Thoracic aorta (tissue), 2 donors: ENCODE results near the gene MYBBP1A. TPM values are rescaled to one million over a fixed set of nuclear protein-coding genes. Genes with fewer than 3 reads are reported as not detected.
"Not testable (repeated sequence)": the region's sequence is repeated elsewhere in the genome, so short reads cannot be mapped to it uniquely, and the experiment has no call there.

Experiments used
- ATAC-seq: fragments of 150-250 bp; one replicate; pipeline ENCODE4 v1.8.0; 2017; ENCODE audit warnings: low read depth; ENCODE audit not compliant: insufficient number of reproducible peaks, low FRiP score
- DNase-seq: peaks from one replicate; pipeline ENCODE4 v3.0.0-alpha.2; 2020; ENCODE audit warnings: low spot score
- H3K27ac ChIP-seq, 2 donors: fragments of 200-600 bp; sonication (generic); 1 replicate in 1 of 2; 2 replicates in 1 of 2; pipeline ENCODE4 v1.5.1; 2016; ENCODE audit warnings: mild to moderate bottlenecking in 2 of 2, moderate library complexity in 2 of 2
- H3K27me3 ChIP-seq: fragments of 200-600 bp; sonication (generic); replicated peaks from 2 replicates; pipeline ENCODE4 v1.6.0; 2016; ENCODE audit warnings: mild to moderate bottlenecking; ENCODE audit not compliant: insufficient read depth
- H3K36me3 ChIP-seq: fragments of 200-600 bp; sonication (generic); one replicate; pipeline ENCODE4 v1.5.1; 2016
- H3K4me1 ChIP-seq, 2 donors: fragments of 200-600 bp; sonication (generic); 1 replicate in 1 of 2; 2 replicates in 1 of 2; pipeline versions ENCODE4 v1.5.1 to v1.6.0; 2016; ENCODE audit warnings: low read depth in 2 of 2, mild to moderate bottlenecking in 1 of 2; ENCODE audit not compliant: control insufficient read depth in 1 of 2
- H3K4me3 ChIP-seq: fragments of 200-600 bp; sonication (generic); 2 replicates; pipeline ENCODE4 v1.5.1; 2016; ENCODE audit warnings: mild to moderate bottlenecking
- H3K9me3 ChIP-seq: fragments of 200-600 bp; sonication (generic); 2 replicates; pipeline ENCODE4 v1.5.1; 2016
- CTCF ChIP-seq: fragments of 200-600 bp; sonication (generic); IDR thresholded peaks from one replicate; pipeline ENCODE4 v1.5.1; 2019; ENCODE audit warnings: antibody characterized with exemption
- total RNA-seq, 2 donors: library from RNA; depleted of rRNA; stranded (reverse); fragments of >200 nt; gene quantifications; one replicate each; pipeline versions ENCODE4 v1.1.0 to v1.2.3, GENCODE V29; 2016

MYBBP1A gene
- total RNA-seq, 2 donors from 2014 or later = 47.4 to 92.6 TPM

GRCh38 chr17:4579678-4580077 lies 24.5 kb upstream of the MYBBP1A start:
- DNase-seq (no peak), ATAC-seq (no peak)
- no peaks in the 10 kb centered on the region for H3K27me3 ChIP-seq
- no peaks in the 10 kb centered on the region for H3K36me3 ChIP-seq
- no peak overlapping the region for H3K4me3 ChIP-seq
- peaks cover 5 to 10% of the 10 kb centered on the region in 2 donors for H3K4me1 ChIP-seq
- no peak for TF ChIP-seq CTCF
- no peaks in the 10 kb centered on the region for H3K9me3 ChIP-seq
- H3K27ac ChIP-seq = no peak overlapping the region

DNA sequence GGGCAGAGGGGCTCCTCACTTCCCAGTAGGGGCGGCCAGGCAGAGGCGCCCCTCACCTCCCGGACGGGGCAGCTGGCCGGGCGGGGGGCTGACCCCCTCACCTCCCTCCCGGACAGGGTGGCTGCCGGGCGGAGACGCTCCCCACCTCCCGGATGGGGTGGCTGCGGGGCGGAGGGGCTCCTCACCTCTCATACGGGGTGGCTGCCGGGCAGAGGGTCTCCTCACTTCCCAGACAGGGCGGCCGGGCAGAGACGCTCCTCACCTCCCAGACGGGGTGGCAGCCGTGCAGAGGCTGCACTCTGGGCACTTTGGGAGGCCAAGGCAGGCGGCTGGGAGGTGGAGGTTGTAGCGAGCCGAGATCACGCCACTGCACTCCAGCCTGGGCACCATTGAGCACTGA lies 23.2 kb upstream of the MYBBP1A start:
- not testable (repeated sequence) for H3K27me3 ChIP-seq, H3K27ac ChIP-seq, H3K9me3 ChIP-seq, H3K4me3 ChIP-seq, H3K36me3 ChIP-seq, H3K4me1 ChIP-seq, ATAC-seq, DNase-seq

GRCh38 chr17:4577386-4577993 lies 22.3 kb upstream of the MYBBP1A start:
- Histone ChIP-seq H3K27me3 (no peaks in the 10 kb centered on the region), H3K4me3 (no peak overlapping the region), H3K4me1 (no peaks in the 10 kb centered on the region), H3K36me3 (no peaks in the 10 kb centered on the region), H3K27ac (no peak overlapping the region), H3K9me3 (no peaks in the 10 kb centered on the region)
- DNase-seq (no peak), ATAC-seq (no peak)
- no peak for TF ChIP-seq CTCF

- no peaks in the 10 kb centered on the region for H3K4me1 ChIP-seq
- DNase-seq (no peak), ATAC-seq (no peak)
- no peaks in the 10 kb centered on the region for H3K36me3 ChIP-seq
- no peak overlapping the region for H3K27ac ChIP-seq
- no peak overlapping the region for H3K4me3 ChIP-seq
- no peaks in the 10 kb centered on the region for H3K27me3 ChIP-seq
- no peaks in the 10 kb centered on the region for H3K9me3 ChIP-seq
- TF ChIP-seq CTCF = no peak
These were observed 21.6 kb upstream of the MYBBP1A start for GRCh38 chr17:4576729-4577322.

GRCh38 chr17:4576161-4576558 lies 21.0 kb upstream of the MYBBP1A start:
- Histone ChIP-seq H3K9me3 (no peaks in the 10 kb centered on the region), H3K27ac (no peak overlapping the region), H3K4me3 (no peak overlapping the region), H3K27me3 (no peaks in the 10 kb centered on the region), H3K36me3 (no peaks in the 10 kb centered on the region), H3K4me1 (no peaks in the 10 kb centered on the region)
- DNase-seq (no peak), ATAC-seq (no peak)
- TF ChIP-seq CTCF = no peak
